Measurements from ENCODE around the gene SPIRE2. TPM values are rescaled to one million over a fixed set of nuclear protein-coding genes. Genes with fewer than 3 reads are reported as not detected.

Gene SPIRE2
- total RNA-seq, 1 donor from 2014 or later: 1.4 TPM

GRCh38 chr16:89784406-89784805 is 43.9 kb upstream of the SPIRE2 start:
- DNase-seq (ENCODE audit: low spot score): no peak
- H3K36me3 Mint-ChIP-seq (ENCODE audit: low read depth): peaks cover 9% of the 10 kb centered on the region
- no peaks in the 10 kb centered on the region for H3K4me1 Mint-ChIP-seq (ENCODE audit: low read depth)
- H3K4me3 Mint-ChIP-seq (ENCODE audit: unreplicated experiment): no peak overlapping the region
- no peaks in the 10 kb centered on the region for H3K9me3 Mint-ChIP-seq (ENCODE audit: low read depth)
- no peak for TF ChIP-seq CTCF (IDR thresholded peaks at IDR 0.05)
- no peaks in the 10 kb centered on the region for H3K27me3 Mint-ChIP-seq (ENCODE audit: low read depth)
- no peak overlapping the region for H3K27ac Mint-ChIP-seq (ENCODE audit: unreplicated experiment)

GRCh38 chr16:89785523-89786155 is 42.6 kb upstream of the SPIRE2 start:
- DNase-seq (ENCODE audit: low spot score): no peak
- Mint-ChIP-seq H3K9me3 (ENCODE audit: low read depth) (no peaks in the 10 kb centered on the region), H3K36me3 (ENCODE audit: low read depth) (peaks cover 9% of the 10 kb centered on the region), H3K4me3 (ENCODE audit: unreplicated experiment) (no peak overlapping the region), H3K4me1 (ENCODE audit: low read depth) (no peaks in the 10 kb centered on the region), H3K27ac (ENCODE audit: unreplicated experiment) (no peak overlapping the region), H3K27me3 (ENCODE audit: low read depth) (no peaks in the 10 kb centered on the region)
- TF ChIP-seq CTCF (IDR thresholded peaks at IDR 0.05): no peak

GRCh38 chr16:89786474-89787364 is 41.6 kb upstream of the SPIRE2 start:
- Mint-ChIP-seq H3K27me3 (ENCODE audit: low read depth) (no peaks in the 10 kb centered on the region), H3K4me1 (ENCODE audit: low read depth) (no peaks in the 10 kb centered on the region), H3K36me3 (ENCODE audit: low read depth) (peaks cover 9% of the 10 kb centered on the region), H3K27ac (ENCODE audit: unreplicated experiment) (no peak overlapping the region), H3K4me3 (ENCODE audit: unreplicated experiment) (no peak overlapping the region), H3K9me3 (ENCODE audit: low read depth) (no peaks in the 10 kb centered on the region)
- DNase-seq (ENCODE audit: low spot score): no peak
- TF ChIP-seq CTCF (IDR thresholded peaks at IDR 0.05): no peak

- H3K27me3 Mint-ChIP-seq (ENCODE audit: low read depth): no peaks in the 10 kb centered on the region
- no peak overlapping the region for H3K4me3 Mint-ChIP-seq (ENCODE audit: unreplicated experiment)
- peaks cover 9% of the 10 kb centered on the region for H3K36me3 Mint-ChIP-seq (ENCODE audit: low read depth)
- no peak for DNase-seq (ENCODE audit: low spot score)
- H3K9me3 Mint-ChIP-seq (ENCODE audit: low read depth): no peaks in the 10 kb centered on the region
- no peak for TF ChIP-seq CTCF (IDR thresholded peaks at IDR 0.05)
- H3K4me1 Mint-ChIP-seq (ENCODE audit: low read depth): no peaks in the 10 kb centered on the region
- no peak overlapping the region for H3K27ac Mint-ChIP-seq (ENCODE audit: unreplicated experiment)
Measured at GRCh38 chr16:89787365-89787805, 40.9 kb upstream of the SPIRE2 start.

GRCh38 chr16:89791278-89791995 is 36.8 kb upstream of the SPIRE2 start:
- no peaks in the 10 kb centered on the region for H3K9me3 Mint-ChIP-seq (ENCODE audit: low read depth)
- TF ChIP-seq CTCF (IDR thresholded peaks at IDR 0.05): no peak
- H3K27me3 Mint-ChIP-seq (ENCODE audit: low read depth): no peaks in the 10 kb centered on the region
- no peak for DNase-seq (ENCODE audit: low spot score)
- no peak overlapping the region for H3K4me3 Mint-ChIP-seq (ENCODE audit: unreplicated experiment)
- no peak overlapping the region for H3K27ac Mint-ChIP-seq (ENCODE audit: unreplicated experiment)
- H3K4me1 Mint-ChIP-seq (ENCODE audit: low read depth): peaks cover 4% of the 10 kb centered on the region
- H3K36me3 Mint-ChIP-seq (ENCODE audit: low read depth): no peaks in the 10 kb centered on the region

Data from chondrocyte (in vitro differentiated cells).